Brain pericyte (primary cell): ENCODE data around the gene METTL1.
"Not testable (repeated sequence)": the region's sequence is repeated elsewhere in the genome, so short reads cannot be mapped to it uniquely, and the experiment has no call there.

Experiments used
- DNase-seq: peaks from one replicate; pipeline ENCODE4 v3.0.0-alpha.2; 2012; ENCODE audit warnings: low read depth, low spot score

The METTL1 gene

GRCh38 chr12:57724003-57724935, 47.6 kb downstream of the METTL1 start:
- no peak for DNase-seq

- DNase-seq, result no peak
Measured at GRCh38 chr12:57723630-57723962, 48.3 kb downstream of the METTL1 start.

GRCh38 chr12:57722716-57723629, 48.9 kb downstream of the METTL1 start:
- DNase-seq, result no peak

- not testable (repeated sequence) for DNase-seq
Measured at GRCh38 chr12:57721846-57722608, 49.9 kb downstream of the METTL1 start.

GRCh38 chr12:57720606-57721595, 51.0 kb downstream of the METTL1 start:
- no peak for DNase-seq

GRCh38 chr12:57719777-57720605, 51.9 kb downstream of the METTL1 start:
- DNase-seq, result no peak

GRCh38 chr12:57718641-57719528, 53.0 kb downstream of the METTL1 start:
- no peak for DNase-seq
